GM12878 (cell line): ENCODE results near the gene L1TD1. TPM values are rescaled to one million over a fixed set of nuclear protein-coding genes. Genes with fewer than 3 reads are reported as not detected.

Source experiments
- ATAC-seq: fragments of 200-7000 bp; cut with Tn5 transposase; 3 replicates; pipeline ENCODE4 v1.9.1; 2020; ENCODE audit warnings: mild to moderate bottlenecking, moderate library complexity
- BruUV-seq: library from RNA; stranded (reverse); fragments of 400-500 nt; replicated peaks from 2 replicates; lab custom pipeline; 2021; lab: Mats Ljungman, UMichigan
- CTCF ChIA-PET: fragments of 300-600 bp; sonication (Branson Sonifier 250); formaldehyde crosslinking; extraction: SDS; loops from one replicate; lab custom pipeline; 2021; ENCODE audit warnings: inconsistent platforms; lab: Yijun Ruan, JAX
- POLR2A ChIA-PET: fragments of 350-600 bp; formaldehyde crosslinking; extraction: SDS; loops from one replicate; lab custom pipeline; 2021; ENCODE audit warnings: inconsistent platforms; lab: Charles Lee
- RAD21 ChIA-PET: fragments of 300-600 bp; sonication (Branson Sonifier 250); formaldehyde crosslinking; loops from one replicate; lab custom pipeline; 2023; ENCODE audit warnings: antibody characterized with exemption; ENCODE audit not compliant: unreplicated experiment; lab: Charles Lee
- SMC1A ChIA-PET: fragments of 300-600 bp; sonication (Branson Sonifier 250); formaldehyde crosslinking; loops from one replicate; lab custom pipeline; 2023; ENCODE audit not compliant: unreplicated experiment, uncharacterized antibody; lab: Charles Lee
- DNase-seq: peaks from one replicate; pipeline ENCODE4 v3.0.0-alpha.2; 2011; ENCODE audit warnings: low read depth, low spot score
- FAIRE-seq: peaks from 3 replicates; lab custom pipeline; 2011; peaks lifted over from hg19 to GRCh38; lab: Jason Lieb, UNC
- H2AFZ ChIP-seq: 2 replicates; pipeline ENCODE4 v1.6.0; 2011; ENCODE audit warnings: low read depth, low read length, control low read depth; ENCODE audit not compliant: control insufficient read depth
- H3K27ac ChIP-seq: 2 replicates; pipeline ENCODE4 v1.5.1; 2011; ENCODE audit warnings: control low read depth; ENCODE audit not compliant: control insufficient read depth, insufficient read depth
- H3K27me3 ChIP-seq, 2 experiments: replicated peaks in 1 of 2; 2 replicates each; pipeline versions ENCODE4 v1.6.0 to v1.6.1; 2011; ENCODE audit warnings: low read length in 1 of 2; ENCODE audit not compliant: control insufficient read depth in 2 of 2, insufficient read depth in 2 of 2
- H3K36me3 ChIP-seq, 2 experiments: 2 replicates each; pipeline ENCODE4 v1.5.1; 2011; ENCODE audit warnings: low read length in 1 of 2; ENCODE audit not compliant: control insufficient read depth in 2 of 2, insufficient read depth in 2 of 2
- H3K4me1 ChIP-seq: 2 replicates; pipeline ENCODE4 v1.6.1; 2011; ENCODE audit warnings: mild to moderate bottlenecking, low read length, moderate library complexity, mixed read lengths; ENCODE audit not compliant: control insufficient read depth, insufficient read depth
- H3K4me2 ChIP-seq: 2 replicates; pipeline ENCODE4 v1.6.0; 2011; ENCODE audit warnings: control low read depth; ENCODE audit not compliant: control insufficient read depth, insufficient read depth
- H3K4me3 ChIP-seq: fragments of 200-600 bp; sonication (generic); 2 replicates; pipeline ENCODE4 v1.5.1; 2016
- H3K79me2 ChIP-seq: 2 replicates; pipeline ENCODE4 v1.6.0; 2011; ENCODE audit warnings: low read length; ENCODE audit not compliant: control insufficient read depth, insufficient read depth
- H3K9ac ChIP-seq: 2 replicates; pipeline ENCODE4 v1.8.0; 2011; ENCODE audit warnings: low read length, control low read depth, mixed read lengths; ENCODE audit not compliant: control insufficient read depth, insufficient read depth
- H3K9me3 ChIP-seq: replicated peaks from 3 replicates; pipeline ENCODE4 v1.5.1; 2011; ENCODE audit warnings: mild to moderate bottlenecking, low read length; ENCODE audit not compliant: control insufficient read depth, insufficient read depth
- H4K20me1 ChIP-seq: 2 replicates; pipeline ENCODE4 v1.6.0; 2011; ENCODE audit not compliant: control insufficient read depth, insufficient read depth
- ATF7 ChIP-seq: fragments of 450-650 bp; IDR thresholded peaks from 2 replicates; pipeline ENCODE4 v1.6.1; 2016; ENCODE audit warnings: low read depth, mild to moderate bottlenecking
- BCLAF1 ChIP-seq: fragments of 450-650 bp; IDR thresholded peaks from 2 replicates; pipeline ENCODE4 v1.6.1; 2017; ENCODE audit warnings: antibody characterized with exemption, mild to moderate bottlenecking, moderate library complexity
- BHLHE40 ChIP-seq, 2 experiments: fragments of 450-650 bp in 1 of 2; IDR thresholded peaks; 2 replicates each; pipeline ENCODE4 v1.6.1; 2011 to 2017; ENCODE audit warnings: low read depth in 2 of 2, borderline replicate concordance in 1 of 2, improper control_type of control experiment in 1 of 2, low read length in 1 of 2, mild to moderate bottlenecking in 1 of 2
- EZH2 ChIP-seq: IDR thresholded peaks from 2 replicates; pipeline ENCODE4 v1.6.1; 2012; ENCODE audit warnings: low read depth, mild to moderate bottlenecking, control low read depth, inconsistent platforms, low read length, borderline replicate concordance; ENCODE audit not compliant: control insufficient read depth
- IKZF2 ChIP-seq, 2 experiments: fragments of 450-650 bp; IDR thresholded peaks; 2 replicates each; pipeline ENCODE4 v1.6.1; 2017; ENCODE audit warnings: mild to moderate bottlenecking in 2 of 2, moderate library complexity in 2 of 2
- PRDM15 ChIP-seq: fragments of 450-650 bp; formaldehyde crosslinking; IDR thresholded peaks from 2 replicates; pipeline ENCODE4 v1.4.0; 2020; ENCODE audit warnings: mild to moderate bottlenecking, moderate library complexity
- RAD51 ChIP-seq: fragments of 450-650 bp; IDR thresholded peaks from 2 replicates; pipeline ENCODE4 v1.6.1; 2016; ENCODE audit warnings: moderate library complexity, mild to moderate bottlenecking, inconsistent platforms
- RBBP5 ChIP-seq: fragments of 200-600 bp; sonication (generic); conservative IDR thresholded peaks from 2 replicates; pipeline ENCODE4 v1.6.1; 2016
- WRNIP1 ChIP-seq: IDR thresholded peaks from 2 replicates; pipeline ENCODE4 v1.6.1; 2011; ENCODE audit warnings: low read depth, low read length, improper control_type of control experiment, borderline replicate concordance
- ZNF217 ChIP-seq: fragments of 450-650 bp; IDR thresholded peaks from 2 replicates; pipeline ENCODE4 v1.6.1; 2017; ENCODE audit warnings: antibody characterized with exemption, mild to moderate bottlenecking
- ZNF24 ChIP-seq: fragments of 450-650 bp; IDR thresholded peaks from 2 replicates; pipeline ENCODE4 v1.6.1; 2017; ENCODE audit warnings: antibody characterized with exemption, mild to moderate bottlenecking
- WGBS: methylation state at CpG from one replicate; pipeline ENCODE4 v1.1.6; 2016; ENCODE audit warnings: low lambda C conversion rate; ENCODE audit not compliant: insufficient replicate concordance, insufficient coverage; ENCODE audit errors: missing lambda C conversion rate; 5-methylcytosine and 5-hydroxymethylcytosine counted together
- in situ Hi-C: fragments of 300-500 bp; cut with MboI; formaldehyde crosslinking; loops from 9 replicates; pipeline ENCODE4 v1.14.3; 2018; ENCODE audit warnings: mixed read lengths
- intact Hi-C: fragments of 100-400 bp; cut with micrococcal nuclease; formaldehyde crosslinking; loops from one replicate; pipeline ENCODE4 v1.14.2; 2022; ENCODE audit not compliant: unreplicated experiment
- polyA plus RNA-seq, 11 experiments: library from polyadenylated mRNA; depleted of rRNA in 4 of 11; unstranded in 6 of 11; stranded (reverse) in 5 of 11; fragments of >200 nt; fragmentation: Nextera tagmentation in 4 of 11; fragmentation: Illumina TruSeq in 1 of 11; extraction: Ambion mirVana in 4 of 11; extraction: Trizol in 1 of 11; gene quantifications; 1 replicate in 1 of 11; 2 replicates in 10 of 11; pipeline versions ENCODE4 v1.2.1 to v1.2.3, GENCODE V29; 2011 to 2016; ENCODE audit warnings: inconsistent platforms in 2 of 11, missing spikeins in 2 of 11, low read depth in 1 of 11
- total RNA-seq, 4 experiments: library from RNA; depleted of rRNA in 3 of 4; stranded (reverse); fragments of >200 nt in 3 of 4; fragmentation: Illumina TruSeq in 1 of 4; extraction: Trizol in 1 of 4; gene quantifications; 2 replicates each; pipeline versions ENCODE4 v1.2.1 to v1.2.3, GENCODE V29; 2013 to 2021

Gene L1TD1
- total and polyA plus RNA-seq, 10 of the 15 experiments (the other 5 are each of a cell fraction or from before 2014, with no cell fraction given), result 0.07 to 0.31 (median 0.21) TPM; not detected in 7

- Histone ChIP-seq H3K4me2 (no peak overlapping the region), H3K4me1 (no peaks in the 10 kb centered on the region), H3K79me2 (no peaks in the 10 kb centered on the region), H3K27me3 (no peaks in the 10 kb centered on the region; a peak in 1 of 4 replicates), H2AFZ (no peak overlapping the region), H3K36me3 (no peaks in the 10 kb centered on the region), H3K4me3 (no peak overlapping the region), H4K20me1 (no peaks in the 10 kb centered on the region), H3K27ac (no peak overlapping the region), H3K9ac (no peak overlapping the region), H3K9me3 (no peaks in the 10 kb centered on the region)
- WGBS, result 60% methylated on average over 11 of the region's 11 CpGs
- RAD21 ChIA-PET, result no interaction called here
- no peak for FAIRE-seq
- SMC1A ChIA-PET, result no interaction called here
- TF ChIP-seq ATF7 (no peak), ZNF217 (no peak), RAD51 (no peak), IKZF2 (IDR thresholded peaks at IDR 0.05) (no peak), WRNIP1 (no peak), ZNF24 (no peak)
- CTCF ChIA-PET, result no interaction called here
- BruUV-seq, result no TSS peak
- no peak for ATAC-seq
- in situ Hi-C loops (no loop called here), intact Hi-C loops (no loop called here)
- POLR2A ChIA-PET, result no interaction called here
- DNase-seq, result no peak
Measured at GRCh38 chr1:62227496-62227895, 32.8 kb downstream of the L1TD1 start.

GRCh38 chr1:62228136-62228882 lies 33.7 kb downstream of the L1TD1 start:
- no peak for FAIRE-seq
- ATAC-seq, result no peak
- ChIA-PET CTCF (no interaction called here), RAD21 (no interaction called here), SMC1A (no interaction called here), POLR2A (no interaction called here)
- Histone ChIP-seq H3K36me3 (no peaks in the 10 kb centered on the region), H3K9ac (no peak overlapping the region), H3K4me1 (no peaks in the 10 kb centered on the region), H3K79me2 (no peaks in the 10 kb centered on the region), H3K4me3 (no peak overlapping the region), H3K4me2 (no peak overlapping the region), H3K27me3 (no peaks in the 10 kb centered on the region; a peak in 1 of 4 replicates), H4K20me1 (no peaks in the 10 kb centered on the region), H3K9me3 (no peaks in the 10 kb centered on the region), H3K27ac (no peak overlapping the region), H2AFZ (no peak overlapping the region)
- in situ Hi-C loops (no loop called here), intact Hi-C loops (no loop called here)
- BruUV-seq, result no TSS peak
- DNase-seq, result no peak
- WGBS, result 49% methylated on average over 12 of the region's 12 CpGs
- TF ChIP-seq BCLAF1 (no peak), BHLHE40 (IDR thresholded peaks at IDR 0.05; ENCODE audit: borderline replicate concordance in 1 of 2, low read depth in 2 of 2, low read length in 1 of 2) (no peak), RAD51 (no peak), RBBP5 (no peak), EZH2 (no peak), PRDM15 (no peak)
